ENCODE data around the gene SIGLEC1.

Gene SIGLEC1

GRCh38 chr20:3678856-3679720, 33.3 kb downstream of the SIGLEC1 start:
- FAIRE-seq: no peak

GRCh38 chr20:3678198-3678597, 34.2 kb downstream of the SIGLEC1 start:
- no peak for FAIRE-seq

GRCh38 chr20:3677733-3678132, 34.7 kb downstream of the SIGLEC1 start:
- no peak for FAIRE-seq

GRCh38 chr20:3674995-3675900, 37.2 kb downstream of the SIGLEC1 start:
- no peak for FAIRE-seq

GRCh38 chr20:3674447-3674846, 38.0 kb downstream of the SIGLEC1 start:
- no peak for FAIRE-seq

- FAIRE-seq: no peak
Measured at GRCh38 chr20:3673221-3674070, 39.0 kb downstream of the SIGLEC1 start.

- no peak for FAIRE-seq
Measured at GRCh38 chr20:3672547-3673171, 39.7 kb downstream of the SIGLEC1 start.

- FAIRE-seq: no peak
Measured at GRCh38 chr20:3671986-3672546, 40.3 kb downstream of the SIGLEC1 start.

GRCh38 chr20:3670945-3671344, 41.5 kb downstream of the SIGLEC1 start:
- no peak for FAIRE-seq

- FAIRE-seq: no peak
Measured at GRCh38 chr20:3670511-3670910, 41.9 kb downstream of the SIGLEC1 start.

- no peak for FAIRE-seq
Measured at GRCh38 chr20:3669710-3670367, 42.6 kb downstream of the SIGLEC1 start.

GRCh38 chr20:3667434-3668037, 44.9 kb downstream of the SIGLEC1 start:
- no peak for FAIRE-seq

- FAIRE-seq: no peak
Measured at GRCh38 chr20:3663858-3664257, 48.5 kb downstream of the SIGLEC1 start.

GRCh38 chr20:3663031-3663701, 49.2 kb downstream of the SIGLEC1 start, which contains the start of gene GFRA4:
TSS of gene GFRA4 (minus strand) at chr20:3663399. CDS start at chr20:3663399, 0 bp downstream.
- FAIRE-seq: no peak

Data from colon (tissue), 2 donors.